Activated CD4-positive, alpha-beta T cell treated with anti-CD3 and anti-CD28 coated beads for 48 hours (primary cell): Measurements from ENCODE around the gene DNAJC18.
A peak's percentile ranks its signal among the peaks of the same experiment; 100 is the strongest.
"Not testable (repeated sequence)": the region's sequence is repeated elsewhere in the genome, so short reads cannot be mapped to it uniquely, and the experiment has no call there.

Experiments used
- DNase-seq: peaks from one replicate; pipeline ENCODE4 v3.0.0-alpha.2; 2020

The DNAJC18 gene

DNA sequence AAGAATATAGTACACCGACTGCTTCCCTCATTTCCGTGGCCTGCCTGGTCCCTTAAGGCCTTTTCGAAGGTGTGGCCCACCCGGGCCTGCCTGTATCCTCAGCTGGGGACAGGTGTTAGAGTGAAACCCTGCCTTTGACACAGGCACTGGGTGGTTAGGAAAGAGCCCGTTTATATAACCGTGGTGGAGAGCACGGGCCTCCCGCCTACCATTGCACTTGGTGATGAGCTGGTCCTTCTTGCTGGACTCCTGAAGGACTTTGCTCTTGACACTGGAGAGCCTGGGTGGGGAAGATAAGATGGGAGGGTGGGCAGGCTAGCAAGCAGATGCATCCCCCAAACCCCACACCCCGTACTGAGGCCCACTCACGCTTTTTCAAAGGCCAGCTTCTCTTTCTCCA is 37.8 kb downstream of the DNAJC18 start:
- no peak for DNase-seq

- DNase-seq: no peak
Observed at GRCh38 chr5:139399501-139400121, 39.7 kb downstream of the DNAJC18 start.

DNA sequence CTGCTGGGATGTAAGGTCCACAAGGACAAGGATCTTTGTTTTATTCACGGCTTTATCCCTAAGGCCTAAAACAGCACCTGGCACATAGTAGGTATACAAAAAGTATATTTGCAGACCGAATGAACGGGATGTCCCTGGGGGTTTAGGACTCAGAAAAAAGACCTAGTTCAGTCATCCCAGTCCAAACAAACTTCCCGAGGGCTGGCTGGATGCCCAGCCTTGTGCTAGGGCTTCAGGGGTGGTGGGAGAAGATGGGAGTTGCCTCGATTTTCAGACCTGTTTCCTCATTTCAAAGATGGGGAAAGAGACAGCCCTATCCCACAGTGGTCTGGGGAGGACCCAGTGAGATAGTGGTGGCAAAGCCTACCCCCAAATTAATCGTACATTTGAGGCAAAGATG is 41.4 kb downstream of the DNAJC18 start:
- no peak for DNase-seq

- no peak for DNase-seq
Observed at GRCh38 chr5:139396691-139397090, 42.6 kb downstream of the DNAJC18 start.

GRCh38 chr5:139395844-139396640 is 43.3 kb downstream of the DNAJC18 start:
- no peak for DNase-seq

DNA sequence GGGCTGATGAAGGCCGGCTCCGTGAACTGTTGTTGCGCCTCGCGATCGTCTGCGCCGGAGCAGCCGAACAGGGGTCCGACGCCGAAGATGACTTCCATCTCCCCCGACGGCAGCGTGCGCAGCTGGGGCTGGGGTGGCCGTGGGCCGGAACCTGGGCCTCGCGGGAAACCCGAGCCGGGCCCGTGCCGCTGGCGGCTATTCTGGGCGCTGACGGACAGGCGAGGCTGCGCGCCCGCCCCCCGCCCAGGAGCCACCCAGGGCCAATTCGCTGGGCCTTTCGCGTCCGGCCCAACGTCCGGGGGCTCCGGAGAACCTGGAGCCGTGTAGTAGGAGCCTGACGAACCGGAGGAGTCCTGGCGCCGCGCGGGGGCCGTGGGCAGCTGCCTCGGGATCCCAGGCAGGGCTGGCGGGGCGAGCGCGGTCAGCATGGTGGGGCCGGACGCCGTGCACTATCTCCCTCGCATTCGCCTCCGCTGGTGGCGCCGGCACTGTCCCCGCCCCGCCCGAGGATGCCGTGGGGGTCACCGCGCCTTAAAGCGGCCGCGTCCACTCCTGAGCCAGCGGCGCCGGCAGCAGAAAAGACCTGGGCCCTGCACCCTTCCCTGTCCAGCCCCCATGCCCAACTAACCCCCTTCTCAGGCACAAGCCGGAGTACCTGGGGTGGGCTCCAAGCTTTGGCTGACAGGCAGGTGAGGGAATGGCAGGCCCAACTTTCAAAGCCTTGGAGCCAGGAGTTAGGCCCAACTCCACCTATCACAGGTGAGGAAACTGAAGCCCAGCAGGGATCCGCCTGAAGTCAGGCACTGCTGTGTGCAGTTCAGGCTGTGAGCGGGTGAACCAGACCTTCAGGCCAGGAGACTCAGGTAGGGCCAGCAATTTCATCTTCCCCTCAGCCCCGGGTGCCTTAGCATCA is 44.4 kb downstream of the DNAJC18 start, which contains the start of gene PROB1:
TSS of gene PROB1 (minus strand) at position 451 of the 913 bp plus-strand sequence. CDS start at position 428, 23 bp downstream.
- DNase-seq: no peak

- DNase-seq: no peak
Observed at GRCh38 chr5:139394123-139394653, 45.1 kb downstream of the DNAJC18 start.

DNA sequence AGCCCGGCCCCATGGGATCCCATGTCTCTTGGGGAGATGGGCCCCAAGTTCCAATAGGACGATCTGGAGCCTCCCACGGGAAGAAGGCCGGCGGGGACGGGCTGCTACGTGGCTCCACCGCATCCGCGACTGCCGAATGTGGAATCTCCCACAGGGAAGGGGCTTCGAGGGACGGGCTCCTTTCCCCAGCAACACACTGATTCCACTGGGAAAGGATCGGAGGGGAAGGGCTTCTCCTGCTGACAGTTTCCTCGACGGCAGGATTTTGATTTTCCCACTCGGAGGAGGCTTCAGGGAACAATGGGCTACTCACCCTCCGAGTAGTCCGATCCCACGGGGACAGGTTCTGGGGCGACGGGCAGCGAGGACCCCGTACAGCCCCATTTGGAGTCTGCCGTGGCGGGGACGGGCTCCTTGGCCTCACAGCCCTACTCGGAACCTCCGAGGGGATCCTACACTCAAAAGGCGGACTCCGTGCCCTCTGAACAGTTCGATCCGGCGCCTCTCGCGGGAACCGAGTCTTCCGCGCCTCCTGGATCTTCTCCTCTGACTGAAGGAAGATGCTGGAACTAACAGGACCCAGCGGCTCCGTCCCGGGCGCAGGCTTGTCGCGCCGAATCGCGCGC is 45.7 kb downstream of the DNAJC18 start:
- no peak for DNase-seq

DNA sequence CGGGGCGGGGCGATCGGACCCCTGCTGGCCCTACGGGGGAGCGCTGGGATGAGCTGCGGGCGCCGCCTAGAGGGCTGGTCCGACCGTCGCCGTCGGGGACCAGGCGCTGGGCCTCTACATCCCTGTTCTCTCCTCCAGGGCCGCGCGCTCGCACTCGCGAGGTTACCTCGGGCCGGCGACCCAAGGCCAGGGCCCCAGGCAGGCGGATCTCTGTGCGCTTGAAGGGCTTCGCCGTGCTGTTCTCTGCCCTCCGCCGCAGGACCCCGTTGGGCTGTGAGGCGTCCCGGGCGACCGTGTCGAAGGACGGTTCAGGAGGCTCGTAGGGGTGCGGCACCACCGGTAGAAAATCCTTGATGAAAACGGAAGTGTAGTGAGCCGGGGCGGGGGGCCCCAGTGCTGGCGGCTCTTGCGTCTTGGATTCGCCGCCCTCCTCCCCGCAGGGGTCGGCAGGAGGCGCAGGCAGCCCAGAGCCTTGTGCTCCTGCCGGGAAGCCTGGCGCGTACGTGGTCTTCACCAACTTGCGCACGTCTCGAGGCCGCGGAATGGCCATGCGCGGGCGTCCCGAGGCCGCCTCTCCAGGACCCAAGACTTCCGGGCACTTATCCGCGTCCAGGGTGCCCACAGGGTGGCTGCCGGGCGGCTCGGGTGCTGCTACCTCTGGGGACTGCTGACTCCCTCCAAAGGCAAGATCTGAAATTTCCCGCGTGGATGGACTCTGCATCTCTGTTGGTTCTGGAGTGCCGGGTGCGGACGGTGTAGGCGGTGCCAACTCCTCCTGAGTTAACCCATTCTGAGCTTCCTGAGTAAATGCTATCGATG is 46.4 kb downstream of the DNAJC18 start:
- DNase-seq: peak; percentile 92

DNA sequence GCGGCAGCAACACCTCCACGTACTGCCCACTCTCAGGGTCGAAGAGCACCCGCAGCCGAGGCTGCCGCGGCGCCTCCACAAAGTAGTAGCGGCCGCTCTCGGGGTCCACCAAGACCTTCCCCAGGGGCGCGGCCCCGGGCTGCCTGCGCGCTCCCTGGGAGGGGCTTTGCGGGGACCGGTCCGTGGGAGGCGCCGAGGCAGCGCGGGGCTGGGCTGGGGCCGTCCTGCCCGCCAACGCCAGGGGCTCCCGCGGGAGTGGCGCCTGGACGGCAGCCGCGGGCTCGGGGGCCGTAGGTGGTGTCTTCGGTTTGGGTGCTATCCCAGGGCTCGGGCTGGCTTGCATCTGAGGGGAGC is 47.0 kb downstream of the DNAJC18 start:
- no peak for DNase-seq

DNA sequence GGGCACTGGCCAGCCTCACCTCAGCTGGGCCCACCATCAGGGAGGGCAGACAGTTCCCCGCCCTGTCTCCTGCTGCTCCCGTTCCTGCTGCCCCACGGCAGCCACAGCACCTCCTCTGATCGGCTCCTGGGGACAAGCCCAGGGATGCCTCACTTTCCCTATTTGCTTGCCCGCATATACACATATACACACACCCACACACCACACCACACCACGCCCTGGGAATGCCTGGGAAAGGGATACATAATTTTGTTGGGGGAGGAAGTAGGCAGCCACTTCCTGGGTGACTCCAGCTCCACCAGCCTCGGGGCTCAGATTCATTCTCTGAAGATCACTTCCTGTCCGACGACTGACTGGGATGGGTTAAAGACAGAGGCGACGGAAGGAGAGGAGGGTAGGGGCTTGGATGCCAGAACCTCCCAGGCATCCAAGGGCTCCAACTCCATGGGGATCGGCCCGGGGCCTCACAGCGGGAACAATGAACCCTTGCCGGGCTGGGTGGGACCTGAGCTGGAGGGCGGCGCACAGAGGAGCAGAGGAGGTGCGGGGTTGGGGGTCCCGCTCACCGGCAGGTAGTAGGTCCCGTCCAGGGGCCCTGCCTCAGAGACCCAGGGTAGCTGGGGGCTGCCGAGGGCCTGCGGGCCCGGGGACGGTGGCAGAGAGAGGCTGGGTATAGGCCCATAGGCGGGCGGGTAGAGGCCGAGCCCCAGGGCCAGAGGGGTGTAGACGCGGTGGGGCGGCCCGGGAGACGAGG is 47.6 kb downstream of the DNAJC18 start:
- peak; percentile 47 for DNase-seq

GRCh38 chr5:139390639-139391569 is 48.4 kb downstream of the DNAJC18 start:
- no peak for DNase-seq

DNA sequence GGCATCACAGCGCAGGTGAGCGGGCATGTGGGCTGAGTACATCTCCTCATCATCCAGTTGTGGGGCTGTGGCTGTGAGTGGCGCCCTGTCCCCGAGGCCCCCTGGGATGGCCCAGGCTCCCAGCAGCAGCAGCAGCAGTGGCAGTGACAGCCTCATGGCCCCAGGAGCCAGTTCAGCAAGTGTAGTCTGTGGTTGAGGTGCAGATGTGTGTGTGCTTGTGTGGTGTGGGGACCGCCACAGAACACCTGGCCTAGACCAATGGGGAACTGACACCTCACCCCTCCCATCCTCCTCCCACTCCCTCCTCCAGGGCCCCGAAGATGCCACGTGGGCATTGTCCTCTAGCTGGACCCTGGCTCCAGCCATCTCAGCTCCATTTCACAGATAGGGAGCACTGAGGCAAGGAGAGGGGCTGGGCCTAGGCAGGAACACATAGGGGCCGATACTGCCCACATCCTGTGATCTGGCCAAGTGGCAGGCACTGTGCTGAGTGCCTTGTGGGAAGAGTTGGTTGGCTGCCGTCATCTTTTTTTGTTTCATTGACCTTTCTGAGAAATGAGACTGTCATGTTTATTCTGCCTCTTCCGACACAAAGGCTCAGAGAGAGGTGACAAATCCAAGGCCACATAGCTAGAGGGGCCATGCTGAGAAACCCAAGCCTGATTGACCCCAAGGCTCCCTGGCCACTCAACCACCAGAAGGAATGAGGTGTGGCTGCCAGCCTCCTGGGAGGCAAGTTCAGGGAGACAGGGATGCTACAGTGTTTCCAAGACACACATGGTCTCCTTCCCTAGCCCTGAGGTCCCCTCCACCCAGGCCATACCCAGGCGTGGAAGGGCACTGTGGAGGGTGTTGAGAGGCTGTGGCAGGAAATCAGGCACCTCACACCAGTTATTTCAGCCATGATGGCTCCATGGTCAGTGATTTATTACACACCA is 49.4 kb downstream of the DNAJC18 start, which contains the start of gene MZB1:
TSS of gene MZB1 (minus strand) at position 213 of the 938 bp plus-strand sequence. CDS start at position 156, 57 bp downstream.
- peak; percentile 74 for DNase-seq

DNA sequence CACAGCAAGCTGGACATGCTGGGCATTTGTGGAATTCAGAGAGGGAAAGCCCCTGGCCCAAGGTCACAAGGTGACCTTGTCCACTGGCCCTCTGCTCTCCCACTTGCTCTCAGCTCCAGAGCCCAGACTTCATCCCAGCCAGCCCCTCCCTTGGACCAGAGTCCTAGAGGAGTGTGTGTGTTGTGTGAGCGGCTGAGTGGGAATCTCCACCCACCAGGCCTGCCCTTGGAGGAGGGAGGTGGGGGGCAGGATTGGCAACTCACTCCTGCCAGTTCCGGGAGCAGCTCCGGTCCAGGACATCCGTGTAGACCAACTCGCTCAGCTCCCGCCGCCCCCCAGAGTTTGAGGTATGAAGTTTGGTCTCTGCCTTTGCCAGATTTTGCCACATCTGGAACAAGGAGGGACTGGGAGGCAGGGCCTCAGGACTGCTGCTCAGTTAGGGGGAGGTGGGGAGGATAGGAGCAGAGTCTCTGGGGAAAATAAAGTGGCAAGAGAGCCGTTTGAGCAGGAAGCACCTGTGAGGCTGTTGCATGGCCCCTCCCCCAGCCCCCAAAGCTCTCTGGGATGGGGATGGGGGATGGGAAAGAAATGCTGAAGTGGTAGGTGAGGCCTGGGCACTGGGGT is 51.0 kb downstream of the DNAJC18 start:
- no peak for DNase-seq

DNA sequence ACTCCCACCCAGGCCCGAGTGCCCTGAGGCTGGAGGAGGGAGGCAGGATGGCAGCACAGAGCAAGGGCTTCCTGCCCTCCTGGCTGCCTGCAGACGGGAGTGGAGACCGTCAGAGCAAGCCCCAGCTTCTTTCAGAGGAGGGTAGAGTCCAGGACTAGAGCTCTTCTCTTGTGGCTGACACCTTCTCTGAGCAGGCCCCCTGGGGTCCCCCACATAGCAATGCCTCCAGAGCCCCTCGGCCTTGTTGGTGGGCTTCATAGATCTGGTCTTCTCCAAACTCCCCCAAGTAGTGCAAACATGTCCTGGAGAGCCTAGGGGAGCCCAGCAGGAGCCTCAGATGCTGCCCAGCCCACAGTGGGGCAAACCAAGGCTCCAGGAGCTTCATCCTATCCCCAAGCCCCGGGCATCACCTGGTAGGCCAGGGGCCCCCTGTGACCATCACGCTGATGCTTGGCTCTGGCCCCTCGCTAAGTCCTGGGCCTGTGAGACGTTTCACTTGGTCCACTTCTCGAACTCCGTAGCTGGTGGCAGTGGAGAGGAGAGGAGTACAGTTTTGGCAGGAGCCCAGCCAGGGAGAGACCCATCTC is 51.6 kb downstream of the DNAJC18 start:
- DNase-seq: no peak

DNA sequence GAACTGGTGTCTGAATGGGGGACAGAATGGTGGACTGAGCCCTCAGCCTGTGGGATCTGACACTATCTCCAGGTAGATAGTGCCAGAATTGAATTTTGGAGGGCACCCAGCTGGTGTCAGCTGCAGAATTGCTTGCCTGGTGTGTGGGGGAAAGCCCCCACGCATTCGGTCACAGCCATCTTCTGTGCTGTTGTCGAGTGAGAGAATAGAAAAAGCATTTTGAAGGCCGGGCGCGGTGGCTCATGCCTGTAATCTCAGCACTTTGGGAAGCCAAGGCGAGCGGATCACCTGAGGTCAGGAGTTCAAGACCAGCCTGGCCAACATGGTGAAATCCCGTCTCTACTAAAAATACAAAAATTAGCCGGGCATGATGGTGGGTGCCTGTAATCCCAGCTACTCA is 52.4 kb downstream of the DNAJC18 start:
- not testable (repeated sequence) for DNase-seq

DNA sequence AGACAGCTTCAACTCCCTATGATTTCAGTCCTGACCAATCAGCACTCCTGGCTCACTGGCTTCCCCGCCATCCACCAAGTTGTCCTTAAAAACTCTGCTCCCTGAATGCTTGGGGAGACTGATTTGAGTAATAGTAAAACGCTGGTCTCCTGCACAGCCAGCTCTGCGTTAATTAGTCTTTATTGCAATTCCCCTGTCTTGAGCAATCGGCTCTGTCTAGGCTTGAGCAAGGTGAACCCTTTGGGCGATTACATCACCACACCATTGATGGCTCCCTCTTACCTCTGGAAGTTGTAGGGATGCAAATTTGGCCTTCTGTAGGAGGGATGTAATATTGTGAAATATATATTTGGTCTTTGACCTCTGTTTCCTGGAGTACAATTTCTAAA is 53.3 kb downstream of the DNAJC18 start:
- DNase-seq: no peak
